GM18511 (cell line): ENCODE measurements around the gene CARS1.

Source experiments
- ATAC-seq: cut with Tn5 transposase; IDR thresholded peaks from one replicate; pipeline ENCODE4 v1.9.1; 2021; ENCODE audit warnings: mild to moderate bottlenecking, moderate library complexity; ENCODE audit not compliant: unreplicated experiment

CARS1 gene

DNA sequence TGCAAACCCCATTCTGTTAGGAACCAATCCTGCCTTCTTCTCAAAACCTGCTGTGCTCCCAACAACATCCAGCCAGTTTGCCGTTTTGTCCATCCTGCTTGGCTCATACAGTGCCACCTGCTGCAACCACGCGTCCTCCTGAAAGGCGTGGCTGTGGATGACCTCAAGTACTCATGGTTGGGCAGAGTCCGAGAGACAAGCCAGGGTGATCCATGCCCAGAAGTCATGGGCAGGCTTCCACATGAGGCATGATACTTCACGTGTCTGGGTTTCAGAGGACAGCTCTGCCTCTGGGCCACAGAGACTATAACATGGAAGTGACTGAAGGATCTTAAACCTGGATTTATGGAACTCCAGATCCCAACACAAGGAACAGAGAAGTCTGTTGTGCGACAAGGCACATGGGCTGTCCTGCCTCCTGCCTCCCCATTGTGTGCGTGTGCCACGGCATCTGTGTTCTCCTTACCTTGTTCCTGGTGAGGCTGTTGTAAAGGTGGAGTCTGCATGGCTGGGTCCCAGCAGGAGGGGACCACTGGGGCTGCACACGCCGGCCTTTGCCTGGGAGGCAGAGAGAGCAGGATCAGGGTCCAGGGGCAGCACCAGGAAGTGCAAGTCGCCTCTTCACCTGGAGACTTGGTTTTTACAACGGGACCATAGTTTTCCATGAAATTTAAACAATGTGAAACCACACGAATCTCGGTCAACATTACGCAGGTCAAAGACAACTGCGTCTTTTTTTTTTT is 15.4 kb downstream of the CARS1 start:
- no peak for ATAC-seq

DNA sequence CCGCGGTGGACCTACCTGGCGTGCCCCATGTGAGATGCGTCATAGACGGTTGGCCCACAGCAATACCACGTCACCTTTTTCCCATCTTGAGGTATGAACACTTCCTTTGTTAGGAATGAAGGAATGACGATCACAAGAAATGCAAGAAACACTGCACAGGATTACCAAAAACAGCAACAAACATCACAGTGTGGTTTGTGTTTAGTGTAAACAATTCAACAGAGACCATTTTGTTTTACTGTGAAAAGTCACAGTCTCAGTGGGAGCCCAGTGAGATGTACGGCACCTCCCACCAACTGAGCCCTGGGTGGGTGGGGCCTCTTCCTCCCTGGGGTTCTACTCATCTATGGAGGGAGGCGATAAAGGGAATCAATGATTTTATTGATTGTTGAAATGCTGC is 16.3 kb downstream of the CARS1 start:
- ATAC-seq: no peak

GRCh38 chr11:3037945-3038271 is 19.3 kb downstream of the CARS1 start:
- no peak for ATAC-seq

- no peak for ATAC-seq
These were observed 19.9 kb downstream of the CARS1 start for GRCh38 chr11:3037040-3037944.

GRCh38 chr11:3036419-3036818 is 20.8 kb downstream of the CARS1 start:
- ATAC-seq: no peak

DNA sequence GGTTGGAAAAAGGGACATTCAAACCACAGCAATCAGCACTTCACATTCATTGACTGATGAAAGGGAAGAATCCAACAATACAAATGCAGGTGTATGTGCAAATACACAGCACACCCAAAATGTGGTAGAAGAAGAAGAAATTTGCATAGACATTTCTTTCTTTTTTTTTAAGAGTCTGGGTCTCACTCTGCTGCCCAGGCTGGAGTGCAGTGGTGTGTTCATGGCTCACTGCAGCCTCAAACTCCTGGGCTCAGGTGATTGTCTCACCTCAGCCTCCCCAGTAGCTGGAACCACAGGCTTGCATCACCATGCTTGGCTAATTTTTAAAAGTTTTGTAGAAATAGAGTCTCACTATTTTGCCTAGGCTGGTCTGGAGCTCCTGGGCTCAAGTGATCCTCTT is 21.9 kb downstream of the CARS1 start:
- no peak for ATAC-seq

DNA sequence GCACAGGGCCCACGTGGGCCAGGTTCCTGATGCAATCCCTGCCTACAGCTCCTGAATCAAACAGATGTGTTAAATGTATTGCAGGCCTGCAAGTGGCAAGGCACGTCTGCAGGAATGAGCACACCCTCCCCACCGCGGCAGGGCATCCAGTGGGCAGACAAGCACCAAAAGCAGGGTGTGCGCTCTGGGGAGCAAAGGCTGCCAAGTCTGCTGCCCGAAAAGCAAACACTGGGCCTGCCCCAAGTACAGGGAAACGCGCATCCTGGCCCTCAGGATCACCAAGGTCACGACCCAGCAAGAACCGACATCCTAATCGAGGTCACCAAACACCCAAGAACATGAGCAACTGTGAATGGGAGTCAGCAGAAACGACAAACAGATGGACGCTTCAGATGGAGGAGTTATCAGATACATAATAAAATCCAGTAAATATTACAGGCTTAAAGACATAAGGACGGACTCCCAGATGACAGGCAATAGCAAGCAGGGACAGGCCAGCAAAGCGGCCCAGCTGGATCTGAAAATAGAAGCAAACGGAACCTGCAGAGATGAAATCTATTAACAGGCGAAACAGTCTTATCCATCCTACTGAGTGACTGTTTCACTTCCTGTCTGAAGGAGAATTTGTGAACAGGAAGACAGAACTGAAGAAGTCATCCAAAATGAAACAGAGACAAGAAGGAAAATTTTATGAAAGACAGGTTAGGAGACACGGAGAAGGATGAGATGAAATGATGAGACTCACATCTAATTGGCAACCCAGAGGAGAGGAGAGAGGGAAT is 26.7 kb downstream of the CARS1 start:
- no peak for ATAC-seq

GRCh38 chr11:3028813-3029212 is 28.4 kb downstream of the CARS1 start:
- no peak for ATAC-seq

GRCh38 chr11:3026803-3027202 is 30.4 kb downstream of the CARS1 start:
- no peak for ATAC-seq

DNA sequence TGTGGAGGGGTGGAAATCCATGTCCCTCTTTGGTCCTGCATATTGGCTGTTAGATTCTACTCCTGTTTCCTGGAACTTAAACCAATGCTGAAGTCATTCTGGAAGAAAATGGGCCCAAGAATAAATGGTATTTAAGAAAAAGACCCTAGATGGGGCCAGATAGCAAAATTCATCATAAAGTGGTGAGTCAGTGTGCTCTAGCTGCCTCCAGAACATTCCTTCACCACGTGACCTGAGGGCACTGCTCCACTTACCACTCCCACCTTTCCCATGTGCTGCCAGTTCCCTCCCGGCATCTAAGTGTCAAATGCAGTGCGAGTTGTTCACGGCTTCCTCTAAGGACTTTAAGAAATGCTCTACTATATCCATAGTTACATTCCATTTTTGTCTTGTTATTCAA is 34.2 kb downstream of the CARS1 start:
- ATAC-seq: no peak

DNA sequence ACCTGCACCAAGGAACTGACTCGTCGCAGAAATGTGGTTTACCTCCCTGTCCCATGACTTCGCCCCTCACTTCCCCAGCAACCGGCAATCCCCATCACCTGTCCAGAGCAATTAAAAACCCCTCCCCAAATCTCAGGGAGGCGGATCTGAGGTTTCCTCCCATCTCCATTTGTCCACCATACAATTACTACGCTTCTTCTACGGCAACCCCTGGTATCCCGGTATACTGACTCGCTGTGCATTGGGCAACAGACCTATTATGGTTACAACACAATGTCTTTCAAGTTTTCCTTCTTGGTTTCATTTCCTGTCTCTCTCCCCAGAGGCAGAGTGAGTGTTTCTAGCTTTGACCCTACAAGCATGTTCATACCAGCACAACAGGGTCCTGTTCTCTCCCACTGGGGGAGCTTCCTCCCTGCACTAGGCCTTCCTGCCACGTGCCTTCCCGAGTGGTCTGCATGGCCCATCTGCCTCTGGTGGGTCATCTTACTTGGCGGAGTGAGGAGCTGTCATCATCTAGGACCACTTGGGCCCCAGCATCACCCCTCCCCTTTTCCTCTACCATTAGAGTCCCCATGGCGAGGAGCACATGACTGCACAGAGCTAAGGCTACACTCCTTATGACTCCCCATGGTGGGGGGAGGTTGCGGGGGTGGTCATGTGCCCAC is 34.8 kb downstream of the CARS1 start:
- ATAC-seq: peak; percentile 86

GRCh38 chr11:3021125-3021524 is 36.1 kb downstream of the CARS1 start:
- ATAC-seq: no peak

- ATAC-seq: no peak
These were observed 37.2 kb downstream of the CARS1 start for GRCh38 chr11:3020011-3020410.

GRCh38 chr11:3018596-3018995 is 38.6 kb downstream of the CARS1 start:
- no peak for ATAC-seq

GRCh38 chr11:3016861-3017260 is 40.4 kb downstream of the CARS1 start:
- no peak for ATAC-seq

DNA sequence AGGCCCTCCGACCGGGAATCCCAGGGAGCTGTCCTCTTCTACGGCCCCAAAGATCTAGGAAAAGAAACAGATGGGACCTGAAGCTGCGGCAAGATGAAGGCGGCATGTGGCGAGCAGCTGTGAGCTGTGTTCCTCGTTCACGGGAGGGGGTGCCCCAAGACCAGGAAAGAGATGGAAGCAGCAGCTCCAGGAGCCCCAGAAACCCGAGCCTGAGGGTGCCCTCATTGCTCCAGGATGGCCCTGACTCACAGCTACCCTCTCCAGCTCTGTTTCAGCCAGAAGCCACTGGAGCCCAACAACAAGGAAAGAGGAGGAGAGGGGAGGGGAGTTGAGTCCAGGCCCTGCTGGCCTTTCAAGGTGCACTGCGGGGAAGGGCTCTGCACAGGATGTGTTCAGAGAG is 41.4 kb downstream of the CARS1 start:
- ATAC-seq: no peak

DNA sequence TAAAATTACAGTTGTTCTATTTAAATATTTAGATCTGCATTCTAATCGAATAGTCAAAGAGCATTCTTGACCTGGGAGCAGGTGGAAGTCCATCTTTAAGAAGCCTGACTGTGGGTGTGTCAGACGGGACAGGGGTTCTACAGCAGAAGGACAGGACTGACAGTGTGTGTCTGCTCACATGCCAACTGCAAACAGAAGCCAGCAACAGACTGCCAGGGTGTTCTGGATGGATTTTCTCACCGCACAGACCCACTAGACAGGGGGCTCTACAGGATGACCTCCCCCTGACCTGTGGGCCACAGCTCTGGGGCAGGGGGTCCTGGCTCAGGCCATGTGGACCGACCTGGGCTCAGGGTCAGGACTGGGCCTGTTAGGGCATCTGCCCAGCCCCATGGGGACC is 42.3 kb downstream of the CARS1 start:
- ATAC-seq: no peak

GRCh38 chr11:3014057-3014938 is 42.9 kb downstream of the CARS1 start:
- no peak for ATAC-seq

- no peak for ATAC-seq
These were observed 45.0 kb downstream of the CARS1 start for GRCh38 chr11:3011891-3012885.
